HepG2 (cell line): Measurements from ENCODE around the gene RCAN2. TPM values are rescaled to one million over a fixed set of nuclear protein-coding genes. Genes with fewer than 3 reads are reported as not detected.

Experiments used
- ATAC-seq: fragments of 200-7000 bp; cut with Tn5 transposase; 3 replicates; pipeline ENCODE4 v1.9.1; 2020; ENCODE audit warnings: mild to moderate bottlenecking, moderate library complexity
- BruUV-seq: library from RNA; stranded (reverse); fragments of 400-500 nt; replicated peaks from 2 replicates; lab custom pipeline; 2021; lab: Mats Ljungman, UMichigan
- CTCF ChIA-PET: fragments of 300-600 bp; formaldehyde crosslinking; extraction: SDS; loops from one replicate; lab custom pipeline; 2021; ENCODE audit warnings: low total read pairs, inconsistent platforms, low intra/inter-chr PET ratio; lab: Yijun Ruan, JAX
- POLR2A ChIA-PET: fragments of 350-600 bp; sonication (Branson Sonifier 250); formaldehyde crosslinking; loops from one replicate; lab custom pipeline; 2020; ENCODE audit warnings: antibody characterized with exemption, inconsistent platforms; lab: Yijun Ruan, JAX
- DNase-seq: peaks from one replicate; pipeline ENCODE4 v3.0.0-alpha.2; 2015; ENCODE audit warnings: low spot score
- FAIRE-seq: peaks from 3 replicates; lab custom pipeline; 2011; peaks lifted over from hg19 to GRCh38; lab: Jason Lieb, UNC
- H2AFZ ChIP-seq: one replicate; pipeline ENCODE4 v1.6.1; 2011; ENCODE audit warnings: low read length, inconsistent platforms
- H3K27ac ChIP-seq: fragments of 300-600 bp; 3 replicates; pipeline ENCODE4 v1.8.0; 2011; ENCODE audit warnings: mixed run types, mild to moderate bottlenecking, mixed read lengths, low read length, inconsistent platforms; ENCODE audit not compliant: insufficient read depth; ENCODE audit errors: extremely low read length
- H3K27me3 ChIP-seq, 2 experiments: fragments of 200-600 bp in 1 of 2; 2 replicates in 1 of 2; 3 replicates in 1 of 2; pipeline versions ENCODE4 v1.6.0 to v1.8.0; 2011; ENCODE audit warnings: low read length in 2 of 2, mild to moderate bottlenecking in 2 of 2, moderate library complexity in 2 of 2, inconsistent platforms in 1 of 2; ENCODE audit not compliant: insufficient read depth in 2 of 2, control insufficient read depth in 1 of 2
- H3K36me3 ChIP-seq, 2 experiments: fragments of 200-600 bp in 1 of 2; replicated peaks in 1 of 2; 2 replicates in 1 of 2; 3 replicates in 1 of 2; pipeline versions ENCODE4 v1.5.1 to v1.8.0; 2011; ENCODE audit warnings: low read length in 2 of 2, inconsistent platforms in 1 of 2; ENCODE audit not compliant: insufficient read depth in 2 of 2, control insufficient read depth in 1 of 2
- H3K4me1 ChIP-seq: 2 replicates; pipeline ENCODE4 v1.5.1; 2012; ENCODE audit warnings: low read length, inconsistent platforms; ENCODE audit not compliant: insufficient read depth
- H3K4me2 ChIP-seq: 2 replicates; pipeline ENCODE4 v1.6.0; 2011; ENCODE audit warnings: low read depth, low read length, inconsistent platforms
- H3K4me3 ChIP-seq, 3 experiments: fragments of 200-600 bp in 1 of 3; sonication (generic), shearing (Covaris generic) in 1 of 3; replicated peaks in 1 of 3; 2 replicates each; pipeline ENCODE4 v1.5.1; 2011 to 2016; ENCODE audit warnings: low read length in 3 of 3, inconsistent platforms in 2 of 3, low read depth in 2 of 3, mild to moderate bottlenecking in 2 of 3, control low read depth in 1 of 3, mixed read lengths in 1 of 3; ENCODE audit not compliant: insufficient read depth in 1 of 3
- H3K79me2 ChIP-seq: one replicate; pipeline ENCODE4 v1.6.1; 2011; ENCODE audit warnings: low read length, inconsistent platforms; ENCODE audit not compliant: insufficient read depth
- H3K9ac ChIP-seq: 2 replicates; pipeline ENCODE4 v1.6.0; 2011; ENCODE audit warnings: mild to moderate bottlenecking, low read depth, low read length, inconsistent platforms; ENCODE audit not compliant: insufficient read depth
- H3K9me3 ChIP-seq: 2 replicates; pipeline ENCODE4 v1.5.1; 2012; ENCODE audit warnings: mild to moderate bottlenecking, low read length
- H4K20me1 ChIP-seq: 2 replicates; pipeline ENCODE4 v1.6.0; 2011; ENCODE audit warnings: inconsistent platforms, mild to moderate bottlenecking, low read length, moderate library complexity; ENCODE audit not compliant: insufficient read depth
- FOXK2 ChIP-seq: fragments of 450-650 bp; IDR thresholded peaks from 2 replicates; pipeline ENCODE4 v1.6.1; 2016
- MAFF ChIP-seq: IDR thresholded peaks from 2 replicates; pipeline ENCODE4 v1.6.1; 2011; ENCODE audit warnings: low read depth, low read length, improper control_type of control experiment
- MAFK ChIP-seq, 2 experiments: IDR thresholded peaks in 1 of 2; conservative IDR thresholded peaks in 1 of 2; 2 replicates each; pipeline ENCODE4 v1.6.1; 2011; ENCODE audit warnings: improper control_type of control experiment in 2 of 2, low read length in 2 of 2
- ZBTB20 ChIP-seq: sonication (generic); formaldehyde crosslinking; IDR thresholded peaks from 2 replicates; pipeline ENCODE4 v1.8.1; 2023; ENCODE audit warnings: missing genetic modification reagents, low read depth, mild to moderate bottlenecking, borderline replicate concordance
- ZMYM3 ChIP-seq: sonication (generic); formaldehyde crosslinking; IDR thresholded peaks from 2 replicates; pipeline ENCODE4 v1.5.1; 2020; ENCODE audit warnings: mild to moderate bottlenecking, missing genetic modification reagents
- ZNF703 ChIP-seq: sonication (generic); formaldehyde crosslinking; IDR thresholded peaks from 2 replicates; pipeline ENCODE4 v1.5.1; 2020; ENCODE audit warnings: missing genetic modification reagents, mild to moderate bottlenecking, moderate library complexity, borderline replicate concordance
- ZSCAN12 ChIP-seq: sonication (generic); formaldehyde crosslinking; IDR thresholded peaks from 2 replicates; pipeline ENCODE4 v1.9.0; 2021; ENCODE audit warnings: mild to moderate bottlenecking, missing genetic modification reagents
- in situ Hi-C: cut with HindIII; loops from 2 replicates; pipeline ENCODE4 v1.10.0; 2017; ENCODE audit warnings: low pct_unique_long_range_greater_than_20kb; ENCODE audit not compliant: extremely low pct_ligation_motif_present
- intact Hi-C: fragments of 100-400 bp; cut with micrococcal nuclease; formaldehyde crosslinking; loops from one replicate; pipeline ENCODE4 v1.10.0; 2022; ENCODE audit not compliant: unreplicated experiment
- polyA plus RNA-seq, 8 experiments: library from polyadenylated mRNA; depleted of rRNA in 3 of 8; stranded (reverse) in 7 of 8; unstranded in 1 of 8; fragments of >200 nt; fragmentation: Illumina TruSeq in 4 of 8; extraction: Trizol in 4 of 8; gene quantifications; 2 replicates each; pipeline versions ENCODE4 v1.2.1 to v1.2.3, GENCODE V29; 2011 to 2016; ENCODE audit warnings: low read depth in 4 of 8, missing spikeins in 1 of 8, mixed read lengths in 1 of 8; ENCODE audit not compliant: insufficient read depth in 1 of 8
- total RNA-seq, 5 experiments: library from RNA; depleted of rRNA; stranded (reverse); fragments of >200 nt; fragmentation: Illumina TruSeq; extraction: Trizol; gene quantifications; 2 replicates each; pipeline ENCODE4 v1.2.3, GENCODE V29; 2016; ENCODE audit warnings: low read depth in 1 of 5
- TF ChIP-seq, protein P1 (sequence below): sonication (generic); formaldehyde crosslinking; IDR thresholded peaks from 2 replicates; pipeline ENCODE4 v1.5.0; 2020; ENCODE audit warnings: mild to moderate bottlenecking, missing genetic modification reagents

Gene RCAN2
- total and polyA plus RNA-seq, 2 of the 13 experiments (the other 11 are each of a cell fraction or from before 2014, with no cell fraction given) = not detected

- Histone ChIP-seq H3K9ac (no peak overlapping the region), H3K79me2 (no peaks in the 10 kb centered on the region), H4K20me1 (no peaks in the 10 kb centered on the region), H3K36me3 (no peaks in the 10 kb centered on the region), H3K27me3 (no peaks in the 10 kb centered on the region), H3K27ac (no peak overlapping the region), H2AFZ (no peak overlapping the region), H3K4me1 (no peaks in the 10 kb centered on the region), H3K9me3 (no peaks in the 10 kb centered on the region), H3K4me2 (no peak overlapping the region), H3K4me3 (no peak overlapping the region)
- TF ChIP-seq MAFF (peak; percentile 58; the same call in 1 of the 2 replicates), MAFK (conservative IDR thresholded peaks at IDR 0.05 in 1 of 2, IDR thresholded peaks at IDR 0.05 in 1 of 2; ENCODE audit: low read length in 2 of 2) (peak; percentile 66 to 72), ZBTB20 (CRISPR knock-in tag) (no peak)
- in situ Hi-C loops (no loop called here), intact Hi-C loops (no loop called here)
- no peak for DNase-seq
- ATAC-seq = no peak
- no peak for FAIRE-seq
- BruUV-seq = no TSS peak
- CTCF ChIA-PET = no interaction called here
- POLR2A ChIA-PET = no interaction called here
Measured at GRCh38 chr6:46437671-46438221, 53.5 kb downstream of the RCAN2 start.

GRCh38 chr6:46422619-46423018 lies 68.6 kb downstream of the RCAN2 start:
- H3K27ac ChIP-seq = no peak overlapping the region
- intact Hi-C loops (no loop called here), in situ Hi-C loops (loop anchor here (10.0 kb wide), 1 partner anchor 212 kb away; no protein-coding TSS in a partner anchor)
- H3K9ac ChIP-seq = no peak overlapping the region
- no peaks in the 10 kb centered on the region for H3K36me3 ChIP-seq
- POLR2A ChIA-PET = no interaction called here
- no peak overlapping the region for H2AFZ ChIP-seq
- no peaks in the 10 kb centered on the region for H3K27me3 ChIP-seq
- H3K9me3 ChIP-seq = no peaks in the 10 kb centered on the region
- no TSS peak for BruUV-seq
- no peak overlapping the region for H3K4me2 ChIP-seq
- H3K79me2 ChIP-seq = no peaks in the 10 kb centered on the region
- CTCF ChIA-PET = no interaction called here
- H4K20me1 ChIP-seq = no peaks in the 10 kb centered on the region
- H3K4me1 ChIP-seq = no peaks in the 10 kb centered on the region
- ATAC-seq (no peak), FAIRE-seq (no peak), DNase-seq (no peak)
- no peak overlapping the region for H3K4me3 ChIP-seq
- TF ChIP-seq ZMYM3 (CRISPR knock-in tag) (no peak), ZNF703 (CRISPR knock-in tag) (no peak), FOXK2 (no peak), ZSCAN12 (CRISPR knock-in tag) (no peak)
- TF ChIP-seq, protein P1, sequence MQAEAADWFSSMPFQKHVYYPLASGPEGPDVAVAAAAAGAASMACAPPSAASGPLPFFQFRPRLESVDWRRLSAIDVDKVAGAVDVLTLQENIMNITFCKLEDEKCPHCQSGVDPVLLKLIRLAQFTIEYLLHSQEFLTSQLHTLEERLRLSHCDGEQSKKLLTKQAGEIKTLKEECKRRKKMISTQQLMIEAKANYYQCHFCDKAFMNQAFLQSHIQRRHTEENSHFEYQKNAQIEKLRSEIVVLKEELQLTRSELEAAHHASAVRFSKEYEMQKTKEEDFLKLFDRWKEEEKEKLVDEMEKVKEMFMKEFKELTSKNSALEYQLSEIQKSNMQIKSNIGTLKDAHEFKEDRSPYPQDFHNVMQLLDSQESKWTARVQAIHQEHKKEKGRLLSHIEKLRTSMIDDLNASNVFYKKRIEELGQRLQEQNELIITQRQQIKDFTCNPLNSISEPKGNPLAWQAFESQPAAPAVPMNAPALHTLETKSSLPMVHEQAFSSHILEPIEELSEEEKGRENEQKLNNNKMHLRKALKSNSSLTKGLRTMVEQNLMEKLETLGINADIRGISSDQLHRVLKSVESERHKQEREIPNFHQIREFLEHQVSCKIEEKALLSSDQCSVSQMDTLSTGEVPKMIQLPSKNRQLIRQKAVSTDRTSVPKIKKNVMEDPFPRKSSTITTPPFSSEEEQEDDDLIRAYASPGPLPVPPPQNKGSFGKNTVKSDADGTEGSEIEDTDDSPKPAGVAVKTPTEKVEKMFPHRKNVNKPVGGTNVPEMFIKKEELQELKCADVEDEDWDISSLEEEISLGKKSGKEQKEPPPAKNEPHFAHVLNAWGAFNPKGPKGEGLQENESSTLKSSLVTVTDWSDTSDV (CRISPR knock-in tag) = no peak
